DND-41 (cell line): ENCODE data around the gene NR2F1-AS1.

Experiments used
- EZH2 ChIP-seq: IDR thresholded peaks from 3 replicates; pipeline ENCODE4 v1.6.1; 2012; ENCODE audit warnings: borderline replicate concordance, low read depth, mild to moderate bottlenecking, moderate library complexity, low read length, inconsistent platforms; ENCODE audit not compliant: severe bottlenecking
- TF ChIP-seq, protein P1 (sequence below): IDR thresholded peaks from 2 replicates; pipeline ENCODE4 v1.5.1; 2012; ENCODE audit warnings: borderline replicate concordance, low read length, moderate library complexity, mild to moderate bottlenecking; ENCODE audit not compliant: poor library complexity, severe bottlenecking; ENCODE audit errors: extremely low read depth

DNA sequence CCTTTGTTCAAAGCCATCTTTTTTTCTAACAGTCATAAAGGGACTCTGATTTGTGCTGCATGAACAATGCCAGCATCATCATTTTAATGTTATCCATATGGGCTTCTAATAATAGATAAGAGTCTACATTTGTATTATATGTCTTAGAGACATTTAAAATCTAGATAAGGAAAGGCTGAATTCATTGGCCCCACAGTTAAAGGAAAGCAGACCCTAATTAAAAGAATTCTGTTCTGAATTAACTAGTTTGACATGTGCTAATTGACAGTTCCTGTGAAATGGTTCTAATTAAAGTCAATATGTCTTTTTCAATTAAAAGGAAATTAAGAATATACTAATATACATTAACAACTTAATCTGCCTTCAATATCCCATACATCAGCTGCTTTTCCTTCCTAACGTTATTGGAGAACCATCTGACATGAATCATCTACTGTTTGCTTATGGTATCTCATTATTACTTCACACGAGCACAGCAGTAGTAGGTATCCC lies 104.7 kb downstream of the NR2F1-AS1 start:
- TF ChIP-seq, protein P1, sequence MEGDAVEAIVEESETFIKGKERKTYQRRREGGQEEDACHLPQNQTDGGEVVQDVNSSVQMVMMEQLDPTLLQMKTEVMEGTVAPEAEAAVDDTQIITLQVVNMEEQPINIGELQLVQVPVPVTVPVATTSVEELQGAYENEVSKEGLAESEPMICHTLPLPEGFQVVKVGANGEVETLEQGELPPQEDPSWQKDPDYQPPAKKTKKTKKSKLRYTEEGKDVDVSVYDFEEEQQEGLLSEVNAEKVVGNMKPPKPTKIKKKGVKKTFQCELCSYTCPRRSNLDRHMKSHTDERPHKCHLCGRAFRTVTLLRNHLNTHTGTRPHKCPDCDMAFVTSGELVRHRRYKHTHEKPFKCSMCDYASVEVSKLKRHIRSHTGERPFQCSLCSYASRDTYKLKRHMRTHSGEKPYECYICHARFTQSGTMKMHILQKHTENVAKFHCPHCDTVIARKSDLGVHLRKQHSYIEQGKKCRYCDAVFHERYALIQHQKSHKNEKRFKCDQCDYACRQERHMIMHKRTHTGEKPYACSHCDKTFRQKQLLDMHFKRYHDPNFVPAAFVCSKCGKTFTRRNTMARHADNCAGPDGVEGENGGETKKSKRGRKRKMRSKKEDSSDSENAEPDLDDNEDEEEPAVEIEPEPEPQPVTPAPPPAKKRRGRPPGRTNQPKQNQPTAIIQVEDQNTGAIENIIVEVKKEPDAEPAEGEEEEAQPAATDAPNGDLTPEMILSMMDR = no peak
- no peak for TF ChIP-seq EZH2
